Ovary (tissue), 3 donors: ENCODE measurements around the gene MRPL41.

ENCODE experiments used
- CTCF ChIP-seq, 3 donors: fragments of 450-650 bp in 2 of 3; fragments of 200-600 bp in 1 of 3; IDR thresholded peaks; one replicate each; pipeline versions ENCODE4 v1.5.1 to v1.8.0; 2016 to 2022; ENCODE audit warnings: antibody characterized with exemption in 3 of 3, mild to moderate bottlenecking in 1 of 3
- POLR2A ChIP-seq: fragments of 450-650 bp; IDR thresholded peaks from one replicate; pipeline ENCODE4 v1.6.1; 2017; ENCODE audit warnings: antibody characterized with exemption, mild to moderate bottlenecking, moderate library complexity
- donor health status: DM: no; HTN: no; CAD: no.

GRCh38 chr9:137586854-137587253, 35.2 kb downstream of the MRPL41 start:
- TF ChIP-seq CTCF (IDR thresholded peaks at IDR 0.05) (no peak), POLR2A (no peak)
